B cell (primary cell): ENCODE results near the gene PRKACA. TPM values are rescaled to one million over a fixed set of nuclear protein-coding genes. Genes with fewer than 3 reads are reported as not detected.

Source experiments
- ATAC-seq: fragments of 200-7000 bp; cut with Tn5 transposase; one replicate; pipeline ENCODE4 v1.10.0; 2021; ENCODE audit warnings: low read depth, mild to moderate bottlenecking, moderate number of reproducible peaks, moderate library complexity
- CTCF ChIA-PET: fragments of 350-600 bp; sonication (Branson Sonifier 250); formaldehyde crosslinking; loops from one replicate; lab custom pipeline; 2021; ENCODE audit warnings: antibody characterized with exemption, inconsistent platforms; lab: Charles Lee
- POLR2A ChIA-PET: fragments of 350-600 bp; sonication (Branson Sonifier 250); formaldehyde crosslinking; loops from one replicate; lab custom pipeline; 2021; ENCODE audit warnings: antibody characterized with exemption; lab: Charles Lee
- DNase-seq: peaks from one replicate; pipeline ENCODE4 v3.0.0; 2013
- H2AFZ ChIP-seq: 2 replicates; pipeline ENCODE4 v1.6.1; 2012; ENCODE audit warnings: mild to moderate bottlenecking, low read depth, low read length; ENCODE audit not compliant: insufficient read depth, poor library complexity, severe bottlenecking
- H3K27ac ChIP-seq, 2 donors: 1 replicate in 1 of 2; 2 replicates in 1 of 2; pipeline ENCODE4 v1.5.1; 2012 to 2013; ENCODE audit warnings: low read length in 2 of 2, mild to moderate bottlenecking in 2 of 2, moderate library complexity in 1 of 2
- H3K27me3 ChIP-seq, 4 experiments: fragments of 200-600 bp in 1 of 4; sonication (generic) in 1 of 4; replicated peaks in 1 of 4; 1 replicate in 2 of 4; 2 replicates in 2 of 4; pipeline versions ENCODE4 v1.6.1 to v1.7.0; 2013 to 2016; ENCODE audit warnings: low read length in 3 of 4, mild to moderate bottlenecking in 2 of 4, mixed read lengths in 1 of 4, moderate library complexity in 1 of 4; ENCODE audit not compliant: insufficient read depth in 4 of 4, control insufficient read depth in 3 of 4; ENCODE audit errors: control extremely low read depth in 1 of 4
- H3K36me3 ChIP-seq, 2 experiments: replicated peaks in 1 of 2; 1 replicate in 1 of 2; 2 replicates in 1 of 2; pipeline versions ENCODE4 v1.6.1 to v1.7.1; 2013; ENCODE audit warnings: low read length in 1 of 2; ENCODE audit not compliant: insufficient read depth in 2 of 2, control insufficient read depth in 1 of 2; ENCODE audit errors: control extremely low read depth in 1 of 2, extremely low read depth in 1 of 2
- H3K4me1 ChIP-seq, 2 donors: fragments of 200-600 bp in 1 of 2; sonication (generic) in 1 of 2; 1 replicate in 1 of 2; 2 replicates in 1 of 2; pipeline versions ENCODE4 v1.5.1 to v1.6.1; 2013 to 2017; ENCODE audit warnings: low read length in 2 of 2; ENCODE audit not compliant: control insufficient read depth in 2 of 2, insufficient read depth in 2 of 2
- H3K4me2 ChIP-seq: replicated peaks from 2 replicates; pipeline ENCODE3; 2012; ENCODE audit warnings: mild to moderate bottlenecking, low read depth, low read length; ENCODE audit not compliant: poor library complexity, severe bottlenecking
- H3K4me3 ChIP-seq, 5 experiments: fragments of 200-600 bp in 1 of 5; sonication (generic) in 1 of 5; 1 replicate in 3 of 5; 2 replicates in 2 of 5; pipeline versions ENCODE4 v1.5.1 to v1.7.0; 2011 to 2016; ENCODE audit warnings: low read length in 4 of 5, mild to moderate bottlenecking in 4 of 5, low read depth in 2 of 5, control low read depth in 1 of 5, moderate library complexity in 1 of 5; ENCODE audit not compliant: insufficient read depth in 1 of 5; ENCODE audit errors: control extremely low read depth in 1 of 5, extremely low read depth in 1 of 5
- H3K79me2 ChIP-seq: fragments of 200-600 bp; sonication (generic); one replicate; pipeline ENCODE4 v1.6.0; 2016; ENCODE audit warnings: low read length; ENCODE audit not compliant: control insufficient read depth, insufficient read depth
- H3K9ac ChIP-seq: fragments of 200-600 bp; sonication (generic); 2 replicates; pipeline ENCODE4 v1.6.1; 2017; ENCODE audit warnings: mild to moderate bottlenecking, low read length, moderate library complexity
- H3K9me3 ChIP-seq, 3 donors: one replicate each; pipeline versions ENCODE4 v1.6.1 to v1.7.1; 2013; ENCODE audit warnings: low read length in 2 of 3; ENCODE audit not compliant: control insufficient read depth in 2 of 3, insufficient read depth in 1 of 3; ENCODE audit errors: control extremely low read depth in 1 of 3
- H4K20me1 ChIP-seq: 2 replicates; pipeline ENCODE4 v1.6.0; 2012; ENCODE audit warnings: mild to moderate bottlenecking, low read length; ENCODE audit not compliant: insufficient read depth, control insufficient read depth, poor library complexity, severe bottlenecking
- H3K27ac Mint-ChIP-seq: one replicate; pipeline ENCODE4 v1.8.0; 2021; ENCODE audit warnings: mixed read lengths
- H3K27me3 Mint-ChIP-seq: one replicate; pipeline ENCODE4 v1.8.0; 2021; ENCODE audit warnings: mixed read lengths
- H3K4me1 Mint-ChIP-seq: one replicate; pipeline ENCODE4 v1.8.0; 2021; ENCODE audit warnings: mixed read lengths
- H3K4me3 Mint-ChIP-seq: one replicate; pipeline ENCODE4 v1.8.0; 2021; ENCODE audit warnings: mixed read lengths
- H3K9me3 Mint-ChIP-seq: one replicate; pipeline ENCODE4 v1.8.0; 2022; ENCODE audit warnings: mixed read lengths; ENCODE audit not compliant: insufficient read depth
- EZH2 ChIP-seq: IDR thresholded peaks from 2 replicates; pipeline ENCODE4 v1.6.1; 2012; ENCODE audit warnings: borderline replicate concordance, low read depth, mild to moderate bottlenecking, moderate library complexity, low read length; ENCODE audit not compliant: insufficient read depth, poor library complexity, severe bottlenecking
- WGBS: methylation state at CpG from one replicate; pipeline ENCODE4 v1.1.5; 2013; ENCODE audit warnings: missing lambda C conversion rate; ENCODE audit not compliant: insufficient coverage; 5-methylcytosine and 5-hydroxymethylcytosine counted together
- intact Hi-C: fragments of 100-400 bp; cut with micrococcal nuclease; formaldehyde crosslinking; loops from one replicate; pipeline ENCODE4 v1.10.0; 2022
- polyA plus RNA-seq: library from polyadenylated mRNA; depleted of rRNA; stranded (reverse); fragments of >200 nt; gene quantifications from 2 replicates; pipeline ENCODE4 v1.2.3, GENCODE V29; 2012
- total RNA-seq, 2 donors: library from RNA; stranded (reverse); fragments of 120-200 nt in 1 of 2; gene quantifications; 1 replicate in 1 of 2; 2 replicates in 1 of 2; pipeline versions ENCODE4 v1.2.3 to v1.2.4, GENCODE V29; 2013 to 2022
- TF ChIP-seq, protein P1 (sequence below): fragments of 200-600 bp; IDR thresholded peaks from one replicate; pipeline ENCODE4 v1.8.0; 2022; ENCODE audit warnings: antibody characterized with exemption, mild to moderate bottlenecking

The PRKACA gene
- total and polyA plus RNA-seq, 2 donors (not counting 1 experiment from before 2014, with no cell fraction given), result 36.8 to 43.0 TPM

DNA sequence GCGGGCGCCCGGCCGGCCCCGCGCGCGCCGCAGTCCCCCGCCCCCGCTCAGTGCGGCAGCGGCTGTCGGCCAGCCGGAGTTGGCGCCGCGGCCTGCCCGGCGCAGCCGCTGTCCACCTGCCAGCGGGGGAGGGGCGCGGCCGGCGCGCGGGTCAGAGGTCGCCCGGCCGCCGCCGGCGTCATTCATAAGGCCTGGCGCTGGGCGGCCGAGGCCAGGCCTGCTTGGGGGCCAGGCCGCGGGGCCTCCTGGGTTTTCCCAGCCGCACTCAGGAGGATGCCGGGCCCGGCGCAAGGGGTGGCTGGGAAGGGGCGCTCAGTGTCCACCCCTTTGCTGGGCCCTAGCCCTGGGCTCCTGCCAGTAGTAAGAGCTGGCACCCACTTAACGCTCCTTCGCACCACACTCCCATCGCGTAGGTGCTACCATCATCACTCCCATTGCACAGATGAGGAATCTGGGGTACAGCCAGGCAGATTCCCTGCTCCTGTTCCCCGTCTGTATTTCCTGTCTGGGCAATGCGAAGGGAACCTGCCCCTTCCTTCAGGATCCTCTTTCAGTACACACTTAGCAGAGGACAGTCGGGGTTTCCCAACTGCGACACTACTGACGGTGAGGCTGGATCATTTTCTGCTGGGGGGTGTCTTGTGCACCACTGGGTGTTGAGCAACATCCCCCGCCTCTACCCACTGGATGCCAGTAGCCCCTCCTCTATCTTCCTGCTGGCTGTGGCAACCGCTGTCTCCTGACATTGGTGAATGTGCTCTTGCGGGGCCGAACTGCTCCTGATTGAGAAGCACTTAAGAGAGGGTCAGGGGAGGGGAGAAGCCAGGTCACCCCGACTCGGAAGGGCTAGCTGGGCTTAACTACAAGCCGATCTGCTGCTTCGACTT lies 846 bp upstream of the PRKACA start:
- H2AFZ ChIP-seq, result peak overlapping the region; percentile 65
- peaks cover 36 to 38% of the 10 kb centered on the region in 2 donors for H3K4me1 ChIP-seq
- no peaks in the 10 kb centered on the region for H3K9me3 ChIP-seq
- ChIA-PET POLR2A (interaction anchor here (0.5 to 1.7 kb wide), 5 partner anchors 18 to 249 kb away, joined by 3 to 6 read pairs (median 4); partner anchors contain the start of gene ASF1B), CTCF (interaction anchor here (0.6 to 2.6 kb wide), 3 partner anchors 18 to 296 kb away, joined by 3 to 12 read pairs (median 6); partner anchors contain the start of gene ASF1B)
- no peaks in the 10 kb centered on the region for H3K27me3 Mint-ChIP-seq
- peak overlapping the region; percentile 94 for H3K4me3 Mint-ChIP-seq
- H3K27ac Mint-ChIP-seq, result peak overlapping the region; percentile 87
- ATAC-seq (no peak), DNase-seq (peak; percentile 68)
- H3K9me3 Mint-ChIP-seq, result no peaks in the 10 kb centered on the region
- H3K36me3 ChIP-seq, result no peaks in the 10 kb centered on the region
- peaks cover 33% of the 10 kb centered on the region for H3K79me2 ChIP-seq
- WGBS, result 2% methylated on average over 57 of the region's 61 CpGs
- intact Hi-C loops, result no loop called here
- peak overlapping the region; percentile 24 to 77 for H3K27ac ChIP-seq
- peaks cover 37% of the 10 kb centered on the region for H4K20me1 ChIP-seq
- no peak for TF ChIP-seq EZH2
- TF ChIP-seq, protein P1, sequence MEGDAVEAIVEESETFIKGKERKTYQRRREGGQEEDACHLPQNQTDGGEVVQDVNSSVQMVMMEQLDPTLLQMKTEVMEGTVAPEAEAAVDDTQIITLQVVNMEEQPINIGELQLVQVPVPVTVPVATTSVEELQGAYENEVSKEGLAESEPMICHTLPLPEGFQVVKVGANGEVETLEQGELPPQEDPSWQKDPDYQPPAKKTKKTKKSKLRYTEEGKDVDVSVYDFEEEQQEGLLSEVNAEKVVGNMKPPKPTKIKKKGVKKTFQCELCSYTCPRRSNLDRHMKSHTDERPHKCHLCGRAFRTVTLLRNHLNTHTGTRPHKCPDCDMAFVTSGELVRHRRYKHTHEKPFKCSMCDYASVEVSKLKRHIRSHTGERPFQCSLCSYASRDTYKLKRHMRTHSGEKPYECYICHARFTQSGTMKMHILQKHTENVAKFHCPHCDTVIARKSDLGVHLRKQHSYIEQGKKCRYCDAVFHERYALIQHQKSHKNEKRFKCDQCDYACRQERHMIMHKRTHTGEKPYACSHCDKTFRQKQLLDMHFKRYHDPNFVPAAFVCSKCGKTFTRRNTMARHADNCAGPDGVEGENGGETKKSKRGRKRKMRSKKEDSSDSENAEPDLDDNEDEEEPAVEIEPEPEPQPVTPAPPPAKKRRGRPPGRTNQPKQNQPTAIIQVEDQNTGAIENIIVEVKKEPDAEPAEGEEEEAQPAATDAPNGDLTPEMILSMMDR, result no peak
- peak overlapping the region; percentile 95 for H3K4me2 ChIP-seq
- H3K27me3 ChIP-seq, result no peaks in the 10 kb centered on the region
- peak overlapping the region; percentile 69 for H3K9ac ChIP-seq
- H3K4me3 ChIP-seq, result peak overlapping the region; percentile 35 to 59 (median 56)
- H3K4me1 Mint-ChIP-seq, result peaks cover 39% of the 10 kb centered on the region
